Peyer's patch (tissue), 4 donors: ENCODE results near the gene POFUT2.

Experiments used
- CTCF ChIP-seq, 6 experiments: fragments of 450-650 bp in 4 of 6; fragments of 200-600 bp in 2 of 6; sonication (generic) in 1 of 6; IDR thresholded peaks; one replicate each; pipeline ENCODE4 v1.5.1; 2017 to 2019; ENCODE audit warnings: antibody characterized with exemption in 6 of 6, mild to moderate bottlenecking in 3 of 6, moderate library complexity in 1 of 6
- POLR2A ChIP-seq, 2 donors: fragments of 450-650 bp; IDR thresholded peaks; one replicate each; pipeline ENCODE4 v1.5.1; 2017; ENCODE audit warnings: antibody characterized with exemption in 2 of 2, mild to moderate bottlenecking in 2 of 2, moderate library complexity in 2 of 2

GRCh38 chr21:45310459-45310858 lies 22.8 kb upstream of the POFUT2 start:
- no peak for TF ChIP-seq POLR2A (IDR thresholded peaks at IDR 0.05)
- no peak for TF ChIP-seq CTCF (IDR thresholded peaks at IDR 0.05)
